ENCODE data around the gene PRR15. TPM values are rescaled to one million over a fixed set of nuclear protein-coding genes. Genes with fewer than 3 reads are reported as not detected.

The PRR15 gene
- total and polyA plus RNA-seq, 11 donors, result 0.17 to 7.0 (median 0.29) TPM; not detected in 4

GRCh38 chr7:29592866-29593265 is 29.2 kb downstream of the PRR15 start:
- DNase-seq, result no peak
- WGBS, 4 donors, result 82 to 94% (median 85%) methylated on average over 2 of the region's 2 CpGs
- no peak for TF ChIP-seq CTCF (IDR thresholded peaks at IDR 0.05)
- TF ChIP-seq POLR2A (IDR thresholded peaks at IDR 0.05), result no peak
- Histone ChIP-seq H3K27ac (no peak overlapping the region), H3K9me3 (no peaks in the 10 kb centered on the region), H3K27me3 (peaks cover 0 to 5% (median 0%) of the 10 kb centered on the region in 9 donors), H3K4me1 (no peaks in the 10 kb centered on the region), H3K4me3 (no peak overlapping the region), H3K36me3 (no peaks in the 10 kb centered on the region)
- no peak for ATAC-seq
- intact Hi-C loops (cut with DNase I), result no loop called here

- DNase-seq (no peak), ATAC-seq (no peak)
- Histone ChIP-seq H3K4me3 (no peak overlapping the region), H3K36me3 (no peaks in the 10 kb centered on the region), H3K27ac (no peak overlapping the region), H3K4me1 (no peaks in the 10 kb centered on the region), H3K9me3 (no peaks in the 10 kb centered on the region), H3K27me3 (peaks cover 0 to 5% (median 0%) of the 10 kb centered on the region in 9 donors)
- intact Hi-C loops (cut with DNase I), result no loop called here
- TF ChIP-seq POLR2A (IDR thresholded peaks at IDR 0.05) (no peak), CTCF (IDR thresholded peaks at IDR 0.05) (no peak)
Observed at GRCh38 chr7:29593459-29593858, 29.8 kb downstream of the PRR15 start.

- Histone ChIP-seq H3K4me3 (no peak overlapping the region), H3K36me3 (no peaks in the 10 kb centered on the region), H3K9me3 (no peaks in the 10 kb centered on the region), H3K27me3 (peaks cover 0 to 5% (median 0%) of the 10 kb centered on the region in 9 donors), H3K27ac (no peak overlapping the region), H3K4me1 (no peaks in the 10 kb centered on the region)
- TF ChIP-seq CTCF (IDR thresholded peaks at IDR 0.05), result no peak
- no peak for TF ChIP-seq POLR2A (IDR thresholded peaks at IDR 0.05)
- DNase-seq, result no peak
- 84 to 87% (median 86%) methylated on average over 3 of the region's 3 CpGs for WGBS, 4 donors
- intact Hi-C loops (cut with DNase I), result no loop called here
- no peak for ATAC-seq
Observed at GRCh38 chr7:29596593-29597178, 33.1 kb downstream of the PRR15 start.

GRCh38 chr7:29597266-29597665 is 33.6 kb downstream of the PRR15 start:
- intact Hi-C loops (cut with DNase I), result no loop called here
- no peaks in the 10 kb centered on the region for H3K9me3 ChIP-seq
- ATAC-seq, result no peak

More at GRCh38 chr7:29597266-29597665, 33.6 kb downstream of the PRR15 start:
- TF ChIP-seq POLR2A (IDR thresholded peaks at IDR 0.05), result no peak
- no peak for TF ChIP-seq CTCF (IDR thresholded peaks at IDR 0.05)
- Histone ChIP-seq H3K4me1 (no peaks in the 10 kb centered on the region), H3K27me3 (peaks cover 0 to 5% (median 0%) of the 10 kb centered on the region in 9 donors), H3K36me3 (no peaks in the 10 kb centered on the region), H3K4me3 (no peak overlapping the region), H3K27ac (no peak overlapping the region)
- DNase-seq, result no peak
- 92 to 98% (median 95%) methylated on average over 2 of the region's 2 CpGs for WGBS, 4 donors
